HCT116 (cell line): ENCODE results near the gene CADPS2. TPM values are rescaled to one million over a fixed set of nuclear protein-coding genes. Genes with fewer than 3 reads are reported as not detected.
"Not testable (repeated sequence)": the region's sequence is repeated elsewhere in the genome, so short reads cannot be mapped to it uniquely, and the experiment has no call there.

Experiments used
- ATAC-seq: fragments of 200-7000 bp; cut with Tn5 transposase; 2 replicates; pipeline ENCODE4 v1.9.1; 2020; ENCODE audit warnings: mild to moderate bottlenecking, moderate library complexity
- BruUV-seq: library from RNA; stranded (reverse); fragments of 400-500 nt; replicated peaks from 2 replicates; lab custom pipeline; 2021; lab: Mats Ljungman, UMichigan
- CTCF ChIA-PET: fragments of 300-600 bp; sonication (Branson Sonifier 250); formaldehyde crosslinking; loops from one replicate; lab custom pipeline; 2021; ENCODE audit warnings: antibody characterized with exemption; lab: Charles Lee
- POLR2A ChIA-PET: fragments of 300-600, 350-600 bp; sonication (Branson Sonifier 250); formaldehyde crosslinking; loops from one replicate; lab custom pipeline; 2021; ENCODE audit warnings: antibody characterized with exemption; lab: Charles Lee
- RAD21 ChIA-PET, 2 experiments: fragments of 300-600 bp; sonication (Branson Sonifier 250); formaldehyde crosslinking; loops; one replicate each; lab custom pipeline; 2023; ENCODE audit warnings: low total read pairs in 2 of 2; ENCODE audit not compliant: uncharacterized antibody in 2 of 2, unreplicated experiment in 2 of 2, low non-redundant PET in 1 of 2; lab: Charles Lee
- DNase-seq: peaks from one replicate; pipeline ENCODE4 v3.0.0-alpha.2; 2010; ENCODE audit warnings: low read depth, low spot score
- H2AFZ ChIP-seq: fragments of 200-600 bp; shearing (Covaris generic), sonication (generic); 2 replicates; pipeline ENCODE4 v1.6.1; 2017; ENCODE audit warnings: low read depth, mixed run types, mixed read lengths, antibody characterized with exemption, low read length; ENCODE audit not compliant: poor library complexity, severe bottlenecking
- H3K27ac ChIP-seq: 2 replicates; pipeline ENCODE4 v1.5.1; 2012; ENCODE audit warnings: low read depth, low read length
- H3K27me3 ChIP-seq: fragments of 200-600 bp; sonication (generic); 2 replicates; pipeline ENCODE4 v1.6.1; 2016; ENCODE audit warnings: mixed run types, low read length, mixed read lengths; ENCODE audit not compliant: insufficient read depth
- H3K36me3 ChIP-seq, 2 experiments: fragments of 200-500 bp in 1 of 2; fragments of 200-600 bp in 1 of 2; sonication (Bioruptor generic) in 1 of 2; sonication (generic) in 1 of 2; 2 replicates each; pipeline versions ENCODE4 v1.5.1 to v1.6.1; 2014 to 2016; ENCODE audit warnings: low read length in 2 of 2, inconsistent platforms in 1 of 2, mixed read lengths in 1 of 2, mixed run types in 1 of 2; ENCODE audit not compliant: insufficient read depth in 2 of 2, control insufficient read depth in 1 of 2
- H3K4me1 ChIP-seq, 2 experiments: fragments of 200-600 bp in 1 of 2; sonication (generic) in 1 of 2; 2 replicates each; pipeline versions ENCODE4 v1.5.1 to v1.6.1; 2012 to 2017; ENCODE audit warnings: low read length in 2 of 2, inconsistent platforms in 1 of 2, mild to moderate bottlenecking in 1 of 2, mixed read lengths in 1 of 2, mixed run types in 1 of 2, moderate library complexity in 1 of 2; ENCODE audit not compliant: insufficient read depth in 2 of 2, control insufficient read depth in 1 of 2
- H3K4me2 ChIP-seq: fragments of 200-600 bp; sonication (generic); 2 replicates; pipeline ENCODE4 v1.6.1; 2017; ENCODE audit warnings: mixed run types, low read length, mixed read lengths
- H3K4me3 ChIP-seq, 2 experiments: fragments of 200-600 bp in 1 of 2; sonication (generic) in 1 of 2; replicated peaks in 1 of 2; 2 replicates each; pipeline ENCODE4 v1.5.1; 2011 to 2016; ENCODE audit warnings: low read length in 2 of 2, control low read depth in 1 of 2, low read depth in 1 of 2, mild to moderate bottlenecking in 1 of 2, mixed read lengths in 1 of 2, mixed run types in 1 of 2
- H3K79me2 ChIP-seq: fragments of 200-600 bp; sonication (generic); 2 replicates; pipeline ENCODE4 v1.6.1; 2017; ENCODE audit warnings: mild to moderate bottlenecking, mixed run types, low read length, moderate library complexity, mixed read lengths; ENCODE audit not compliant: insufficient read depth
- H3K9ac ChIP-seq: fragments of 200-600 bp; sonication (generic); 2 replicates; pipeline ENCODE4 v1.6.1; 2016; ENCODE audit warnings: low read length, mixed read lengths
- H3K9me2 ChIP-seq: fragments of 200-600 bp; sonication (generic), shearing (Covaris generic); 2 replicates; pipeline ENCODE4 v1.6.1; 2017; ENCODE audit warnings: mixed run types, mild to moderate bottlenecking, moderate library complexity; ENCODE audit not compliant: insufficient read depth
- H3K9me3 ChIP-seq, 2 experiments: fragments of 200-500 bp in 1 of 2; fragments of 200-600 bp in 1 of 2; sonication (Bioruptor generic) in 1 of 2; sonication (generic) in 1 of 2; 2 replicates each; pipeline ENCODE4 v1.6.1; 2014 to 2017; ENCODE audit warnings: low read length in 2 of 2, mixed read lengths in 2 of 2, inconsistent platforms in 1 of 2, low read depth in 1 of 2, mild to moderate bottlenecking in 1 of 2, mixed run types in 1 of 2, moderate library complexity in 1 of 2; ENCODE audit not compliant: control insufficient read depth in 1 of 2, insufficient read depth in 1 of 2
- H4K20me1 ChIP-seq: fragments of 200-600 bp; sonication (generic), shearing (Covaris generic); 2 replicates; pipeline ENCODE4 v1.6.1; 2017; ENCODE audit warnings: mixed run types, mild to moderate bottlenecking, moderate library complexity; ENCODE audit not compliant: insufficient read depth
- EZH2 ChIP-seq: fragments of 200-600 bp; sonication (generic); IDR thresholded peaks from 2 replicates; pipeline ENCODE4 v1.6.1; 2017; ENCODE audit warnings: antibody characterized with exemption, mixed run types
- RAD21 ChIP-seq: IDR thresholded peaks from 2 replicates; pipeline ENCODE4 v1.6.1; 2012; ENCODE audit warnings: low read depth, mild to moderate bottlenecking
- SIN3A ChIP-seq: IDR thresholded peaks from 2 replicates; pipeline ENCODE4 v1.6.1; 2012; ENCODE audit warnings: low read depth
- intact Hi-C: fragments of 100-400 bp; cut with micrococcal nuclease; formaldehyde crosslinking; loops from 2 replicates; pipeline ENCODE4 v1.10.0; 2022
- total RNA-seq: library from RNA; stranded (reverse); gene quantifications from one replicate; pipeline ENCODE4 v1.2.1, GENCODE V29; 2021; ENCODE audit not compliant: unreplicated experiment

Gene CADPS2
- total RNA-seq, 1 experiment from 2014 or later: 7.5 TPM

DNA sequence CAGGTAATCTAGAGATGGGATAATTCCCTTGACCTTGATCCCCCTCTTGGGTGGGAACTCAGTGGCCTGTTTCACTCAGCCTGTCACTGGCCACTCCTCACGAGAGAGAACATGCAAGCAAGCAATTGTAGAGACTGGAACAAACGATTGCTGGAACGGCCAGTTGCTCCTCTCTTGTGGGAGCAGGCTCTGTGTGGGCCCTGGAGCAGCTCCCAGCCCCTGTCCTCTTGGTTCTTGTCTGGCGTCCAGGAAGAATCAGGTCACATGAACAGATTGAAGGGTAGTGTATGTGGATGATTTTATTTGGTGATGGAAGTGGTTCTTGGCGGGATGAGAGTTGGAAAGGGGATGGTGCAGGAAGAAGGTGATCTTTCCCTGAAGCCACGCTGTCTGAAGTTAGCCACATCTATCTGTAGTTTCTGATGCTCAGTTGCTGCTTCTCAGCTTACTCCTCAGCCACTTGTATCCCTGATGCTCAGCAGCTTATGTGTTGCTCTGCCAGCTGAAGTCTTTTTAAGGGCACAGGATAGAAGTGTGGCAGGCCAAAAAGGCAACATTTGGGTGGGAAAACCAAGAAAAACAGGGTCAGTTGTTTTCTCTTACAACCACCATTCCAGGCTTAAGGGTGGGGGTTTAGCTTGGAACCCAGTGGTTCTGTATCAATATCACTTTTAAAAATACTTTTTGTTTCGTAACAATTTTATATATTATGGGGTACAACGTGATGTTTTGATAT is 203.3 kb downstream of the CADPS2 start:
- Histone ChIP-seq H3K4me2 (no peak overlapping the region), H3K9ac (no peak overlapping the region), H3K27ac (no peak overlapping the region), H3K79me2 (no peaks in the 10 kb centered on the region), H3K9me2 (no peaks in the 10 kb centered on the region), H3K9me3 (no peaks in the 10 kb centered on the region), H4K20me1 (no peaks in the 10 kb centered on the region), H3K36me3 (no peaks in the 10 kb centered on the region), H3K4me1 (peaks cover 16 to 19% of the 10 kb centered on the region in 2 experiments; a peak in 3 of 4 replicates), H2AFZ (no peak overlapping the region), H3K27me3 (no peaks in the 10 kb centered on the region), H3K4me3 (no peak overlapping the region)
- intact Hi-C loops: no loop called here
- DNase-seq: no peak
- CTCF ChIA-PET: no interaction called here
- RAD21 ChIA-PET: no interaction called here
- TF ChIP-seq EZH2: no peak
- no peak for TF ChIP-seq RAD21
- no peak for TF ChIP-seq SIN3A
- no TSS peak for BruUV-seq
- POLR2A ChIA-PET: no interaction called here
- ATAC-seq: no peak

GRCh38 chr7:122681186-122681585 is 205.1 kb downstream of the CADPS2 start:
- intact Hi-C loops, H3K36me3 ChIP-seq, BruUV-seq, H3K9me2 ChIP-seq, POLR2A ChIA-PET, H2AFZ ChIP-seq, H3K4me2 ChIP-seq, H3K27me3 ChIP-seq, H3K9me3 ChIP-seq, H3K27ac ChIP-seq, CTCF ChIA-PET, RAD21 ChIA-PET, H3K4me3 ChIP-seq, H3K79me2 ChIP-seq, DNase-seq, H4K20me1 ChIP-seq, H3K9ac ChIP-seq, ATAC-seq: not testable (repeated sequence)
- H3K4me1 ChIP-seq: peaks cover 16 to 19% of the 10 kb centered on the region in 2 experiments; a peak in 3 of 4 replicates
